Esophagus squamous epithelium (tissue), 4 donors: ENCODE results near the gene DEUP1.

ENCODE experiments used
- POLR2A ChIP-seq, 4 donors: fragments of 450-650 bp; IDR thresholded peaks; one replicate each; pipeline ENCODE4 v1.6.1; 2017; ENCODE audit warnings: antibody characterized with exemption in 4 of 4, mild to moderate bottlenecking in 4 of 4, moderate library complexity in 3 of 4
- TF ChIP-seq, protein P1 (sequence below), 6 experiments: fragments of 450-650 bp in 4 of 6; fragments of 200-600 bp in 2 of 6; sonication (generic) in 2 of 6; IDR thresholded peaks; one replicate each; pipeline ENCODE4 v1.5.1; 2016 to 2019; ENCODE audit warnings: antibody characterized with exemption in 6 of 6, mild to moderate bottlenecking in 4 of 6, moderate library complexity in 4 of 6

DNA sequence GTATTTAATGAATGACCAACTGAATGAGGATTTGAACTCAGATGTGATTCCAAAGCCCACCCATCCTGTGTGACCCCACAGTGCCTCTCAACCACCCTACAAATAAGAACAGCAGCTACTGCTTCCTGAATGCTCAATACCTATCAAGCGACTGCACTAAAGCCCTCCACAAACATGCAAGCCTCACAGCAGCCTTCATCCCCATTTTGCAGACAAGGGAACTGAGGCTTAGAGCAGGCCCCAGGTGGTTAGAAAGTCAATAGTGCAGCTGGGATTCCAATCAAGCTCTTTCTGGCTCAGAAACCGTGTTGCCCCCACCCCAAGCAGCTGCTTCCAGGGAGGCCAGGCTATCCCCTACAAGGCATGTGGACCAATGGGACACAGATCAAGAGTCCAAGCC is 155.4 kb downstream of the DEUP1 start:
- TF ChIP-seq, protein P1, sequence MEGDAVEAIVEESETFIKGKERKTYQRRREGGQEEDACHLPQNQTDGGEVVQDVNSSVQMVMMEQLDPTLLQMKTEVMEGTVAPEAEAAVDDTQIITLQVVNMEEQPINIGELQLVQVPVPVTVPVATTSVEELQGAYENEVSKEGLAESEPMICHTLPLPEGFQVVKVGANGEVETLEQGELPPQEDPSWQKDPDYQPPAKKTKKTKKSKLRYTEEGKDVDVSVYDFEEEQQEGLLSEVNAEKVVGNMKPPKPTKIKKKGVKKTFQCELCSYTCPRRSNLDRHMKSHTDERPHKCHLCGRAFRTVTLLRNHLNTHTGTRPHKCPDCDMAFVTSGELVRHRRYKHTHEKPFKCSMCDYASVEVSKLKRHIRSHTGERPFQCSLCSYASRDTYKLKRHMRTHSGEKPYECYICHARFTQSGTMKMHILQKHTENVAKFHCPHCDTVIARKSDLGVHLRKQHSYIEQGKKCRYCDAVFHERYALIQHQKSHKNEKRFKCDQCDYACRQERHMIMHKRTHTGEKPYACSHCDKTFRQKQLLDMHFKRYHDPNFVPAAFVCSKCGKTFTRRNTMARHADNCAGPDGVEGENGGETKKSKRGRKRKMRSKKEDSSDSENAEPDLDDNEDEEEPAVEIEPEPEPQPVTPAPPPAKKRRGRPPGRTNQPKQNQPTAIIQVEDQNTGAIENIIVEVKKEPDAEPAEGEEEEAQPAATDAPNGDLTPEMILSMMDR (IDR thresholded peaks at IDR 0.05): no peak
- TF ChIP-seq POLR2A (IDR thresholded peaks at IDR 0.05): no peak
